HepG2 (cell line): ENCODE results near the gene EEF1AKMT3. TPM values are rescaled to one million over a fixed set of nuclear protein-coding genes. Genes with fewer than 3 reads are reported as not detected.

Experiments used
- CREM ChIP-seq, 2 experiments: sonication (generic) in 1 of 2; formaldehyde crosslinking in 1 of 2; IDR thresholded peaks; 2 replicates each; pipeline versions ENCODE4 v1.4.0 to v1.6.1; 2016 to 2020; ENCODE audit warnings: antibody characterized with exemption in 1 of 2, mild to moderate bottlenecking in 1 of 2, missing genetic modification reagents in 1 of 2
- DNMT1 ChIP-seq: sonication (generic); formaldehyde crosslinking; IDR thresholded peaks from 2 replicates; pipeline ENCODE4 v1.5.1; 2020; ENCODE audit warnings: mild to moderate bottlenecking, missing genetic modification reagents
- KDM5A ChIP-seq: fragments of 200-600 bp; sonication (generic); IDR thresholded peaks from 2 replicates; pipeline ENCODE4 v1.7.0; 2018; ENCODE audit warnings: antibody characterized with exemption, mild to moderate bottlenecking, low read length, borderline replicate concordance
- MEF2D ChIP-seq: sonication (generic); formaldehyde crosslinking; IDR thresholded peaks from 2 replicates; pipeline ENCODE4 v1.5.1; 2020; ENCODE audit warnings: mild to moderate bottlenecking, missing genetic modification reagents
- RBM39 ChIP-seq: fragments of 200-400 bp; formaldehyde crosslinking; IDR thresholded peaks from one replicate; pipeline ENCODE4 v1.6.1; 2018; ENCODE audit warnings: antibody characterized with exemption, mild to moderate bottlenecking, low read depth, low read length; ENCODE audit not compliant: poor library complexity, severe bottlenecking
- SNRNP70 ChIP-seq: fragments of 200-400 bp; formaldehyde crosslinking; IDR thresholded peaks from 2 replicates; pipeline ENCODE4 v1.6.1; 2017; ENCODE audit warnings: mild to moderate bottlenecking, low read depth, low read length, moderate library complexity
- TCF12 ChIP-seq, 2 experiments: fragments of 450-650 bp in 1 of 2; sonication (generic) in 1 of 2; formaldehyde crosslinking in 1 of 2; IDR thresholded peaks; 2 replicates each; pipeline versions ENCODE4 v1.6.1 to v1.8.0; 2017 to 2022; ENCODE audit warnings: antibody characterized with exemption in 1 of 2, mild to moderate bottlenecking in 1 of 2, missing genetic modification reagents in 1 of 2, moderate library complexity in 1 of 2
- ZNF224 ChIP-seq: sonication (generic); formaldehyde crosslinking; IDR thresholded peaks from 2 replicates; pipeline ENCODE4 v1.5.0; 2020; ENCODE audit warnings: mild to moderate bottlenecking, missing genetic modification reagents
- ZNF484 ChIP-seq: sonication (generic); formaldehyde crosslinking; IDR thresholded peaks from 2 replicates; pipeline ENCODE4 v1.5.1; 2020; ENCODE audit warnings: mild to moderate bottlenecking, low read depth, missing genetic modification reagents, borderline replicate concordance
- ZNF652 ChIP-seq: IDR thresholded peaks from 2 replicates; pipeline ENCODE4 v1.6.1; 2016; ENCODE audit warnings: low read depth, borderline replicate concordance
- ZNF879 ChIP-seq: sonication (generic); formaldehyde crosslinking; IDR thresholded peaks from 2 replicates; pipeline ENCODE4 v1.8.1; 2023; ENCODE audit warnings: missing genetic modification reagents
- polyA plus RNA-seq, 8 experiments: library from polyadenylated mRNA; depleted of rRNA in 3 of 8; stranded (reverse) in 7 of 8; unstranded in 1 of 8; fragments of >200 nt; fragmentation: Illumina TruSeq in 4 of 8; extraction: Trizol in 4 of 8; gene quantifications; 2 replicates each; pipeline versions ENCODE4 v1.2.1 to v1.2.3, GENCODE V29; 2011 to 2016; ENCODE audit warnings: low read depth in 4 of 8, missing spikeins in 1 of 8, mixed read lengths in 1 of 8; ENCODE audit not compliant: insufficient read depth in 1 of 8
- total RNA-seq, 5 experiments: library from RNA; depleted of rRNA; stranded (reverse); fragments of >200 nt; fragmentation: Illumina TruSeq; extraction: Trizol; gene quantifications; 2 replicates each; pipeline ENCODE4 v1.2.3, GENCODE V29; 2016; ENCODE audit warnings: low read depth in 1 of 5
- TF ChIP-seq, protein P1 (sequence below): sonication (generic); formaldehyde crosslinking; IDR thresholded peaks from 2 replicates; pipeline ENCODE4 v1.5.0; 2020; ENCODE audit warnings: missing genetic modification reagents
- TF ChIP-seq, protein P2 (sequence below): sonication (generic); formaldehyde crosslinking; IDR thresholded peaks from 2 replicates; pipeline ENCODE4 v1.8.0; 2022; ENCODE audit warnings: mild to moderate bottlenecking, missing genetic modification reagents, moderate library complexity
- TF ChIP-seq, protein P3 (sequence below), 2 experiments: fragments of 450-650 bp in 1 of 2; sonication (generic) in 1 of 2; formaldehyde crosslinking in 1 of 2; IDR thresholded peaks; 2 replicates each; pipeline versions ENCODE4 v1.6.1 to v1.8.0; 2016 to 2022; ENCODE audit warnings: antibody characterized with exemption in 1 of 2, mild to moderate bottlenecking in 1 of 2, missing genetic modification reagents in 1 of 2

EEF1AKMT3 gene
- total and polyA plus RNA-seq, 2 of the 13 experiments (the other 11 are each of a cell fraction or from before 2014, with no cell fraction given) = 4.7 to 11.4 TPM

DNA sequence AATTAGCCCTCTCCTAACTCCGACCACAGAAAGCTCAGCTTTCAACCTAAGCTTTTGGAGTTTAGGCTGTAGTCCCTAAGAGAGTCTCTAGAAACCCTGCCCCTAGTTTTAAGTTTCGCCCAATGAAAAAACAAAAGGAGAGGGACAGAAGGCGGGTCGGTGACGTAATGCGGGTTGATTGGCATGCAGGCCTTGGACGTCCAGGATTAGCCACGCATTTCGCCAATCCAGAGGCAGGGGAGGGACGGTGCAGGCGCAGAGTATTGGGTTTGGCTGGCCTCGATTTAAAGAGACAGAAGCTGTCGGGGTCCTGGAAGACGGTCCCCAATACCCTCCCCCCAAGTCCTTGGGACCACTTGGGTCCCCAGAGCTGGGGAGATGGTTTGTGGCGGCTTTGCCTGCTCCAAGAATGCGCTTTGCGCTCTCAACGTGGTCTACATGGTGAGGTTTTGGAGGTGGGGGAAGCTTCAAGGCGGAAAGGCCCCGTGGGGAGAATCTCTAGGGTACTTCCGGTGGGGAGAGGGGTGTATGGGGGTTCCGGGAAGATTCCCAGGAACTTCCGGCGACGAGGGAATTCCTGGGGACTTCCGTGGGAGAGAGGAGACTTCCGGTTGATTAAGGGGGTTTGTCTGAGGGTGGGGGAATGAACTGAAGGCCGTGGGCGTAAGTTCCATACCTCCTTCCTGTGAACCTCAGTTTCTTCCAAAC lies 27.5 kb upstream of the EEF1AKMT3 start, which contains the start of gene TSPAN31 (continued):
- no peak for TF ChIP-seq TCF12 (IDR thresholded peaks at IDR 0.05)
- TF ChIP-seq TCF12 (CRISPR knock-in tag; IDR thresholded peaks at IDR 0.05) = no peak
- no peak for TF ChIP-seq RBM39
- TF ChIP-seq, protein P1, sequence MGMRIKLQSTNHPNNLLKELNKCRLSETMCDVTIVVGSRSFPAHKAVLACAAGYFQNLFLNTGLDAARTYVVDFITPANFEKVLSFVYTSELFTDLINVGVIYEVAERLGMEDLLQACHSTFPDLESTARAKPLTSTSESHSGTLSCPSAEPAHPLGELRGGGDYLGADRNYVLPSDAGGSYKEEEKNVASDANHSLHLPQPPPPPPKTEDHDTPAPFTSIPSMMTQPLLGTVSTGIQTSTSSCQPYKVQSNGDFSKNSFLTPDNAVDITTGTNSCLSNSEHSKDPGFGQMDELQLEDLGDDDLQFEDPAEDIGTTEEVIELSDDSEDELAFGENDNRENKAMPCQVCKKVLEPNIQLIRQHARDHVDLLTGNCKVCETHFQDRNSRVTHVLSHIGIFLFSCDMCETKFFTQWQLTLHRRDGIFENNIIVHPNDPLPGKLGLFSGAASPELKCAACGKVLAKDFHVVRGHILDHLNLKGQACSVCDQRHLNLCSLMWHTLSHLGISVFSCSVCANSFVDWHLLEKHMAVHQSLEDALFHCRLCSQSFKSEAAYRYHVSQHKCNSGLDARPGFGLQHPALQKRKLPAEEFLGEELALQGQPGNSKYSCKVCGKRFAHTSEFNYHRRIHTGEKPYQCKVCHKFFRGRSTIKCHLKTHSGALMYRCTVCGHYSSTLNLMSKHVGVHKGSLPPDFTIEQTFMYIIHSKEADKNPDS (CRISPR knock-in tag) = no peak
- TF ChIP-seq ZNF484 (CRISPR knock-in tag) = no peak
- no peak for TF ChIP-seq MEF2D
- TF ChIP-seq, protein P2, sequence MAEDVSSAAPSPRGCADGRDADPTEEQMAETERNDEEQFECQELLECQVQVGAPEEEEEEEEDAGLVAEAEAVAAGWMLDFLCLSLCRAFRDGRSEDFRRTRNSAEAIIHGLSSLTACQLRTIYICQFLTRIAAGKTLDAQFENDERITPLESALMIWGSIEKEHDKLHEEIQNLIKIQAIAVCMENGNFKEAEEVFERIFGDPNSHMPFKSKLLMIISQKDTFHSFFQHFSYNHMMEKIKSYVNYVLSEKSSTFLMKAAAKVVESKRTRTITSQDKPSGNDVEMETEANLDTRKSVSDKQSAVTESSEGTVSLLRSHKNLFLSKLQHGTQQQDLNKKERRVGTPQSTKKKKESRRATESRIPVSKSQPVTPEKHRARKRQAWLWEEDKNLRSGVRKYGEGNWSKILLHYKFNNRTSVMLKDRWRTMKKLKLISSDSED (CRISPR knock-in tag) = no peak
- no peak for TF ChIP-seq SNRNP70
- TF ChIP-seq ZNF652 (CRISPR knock-in tag) = no peak
- TF ChIP-seq KDM5A = peak; percentile 62; the same call in 1 of the 2 replicates
- peak; percentile 96 for TF ChIP-seq CREM (IDR thresholded peaks at IDR 0.05)
- TF ChIP-seq CREM (CRISPR knock-in tag; IDR thresholded peaks at IDR 0.05) = no peak; the same call in 1 of the 2 replicates
- TF ChIP-seq ZNF879 = no peak
- TF ChIP-seq, protein P3, sequence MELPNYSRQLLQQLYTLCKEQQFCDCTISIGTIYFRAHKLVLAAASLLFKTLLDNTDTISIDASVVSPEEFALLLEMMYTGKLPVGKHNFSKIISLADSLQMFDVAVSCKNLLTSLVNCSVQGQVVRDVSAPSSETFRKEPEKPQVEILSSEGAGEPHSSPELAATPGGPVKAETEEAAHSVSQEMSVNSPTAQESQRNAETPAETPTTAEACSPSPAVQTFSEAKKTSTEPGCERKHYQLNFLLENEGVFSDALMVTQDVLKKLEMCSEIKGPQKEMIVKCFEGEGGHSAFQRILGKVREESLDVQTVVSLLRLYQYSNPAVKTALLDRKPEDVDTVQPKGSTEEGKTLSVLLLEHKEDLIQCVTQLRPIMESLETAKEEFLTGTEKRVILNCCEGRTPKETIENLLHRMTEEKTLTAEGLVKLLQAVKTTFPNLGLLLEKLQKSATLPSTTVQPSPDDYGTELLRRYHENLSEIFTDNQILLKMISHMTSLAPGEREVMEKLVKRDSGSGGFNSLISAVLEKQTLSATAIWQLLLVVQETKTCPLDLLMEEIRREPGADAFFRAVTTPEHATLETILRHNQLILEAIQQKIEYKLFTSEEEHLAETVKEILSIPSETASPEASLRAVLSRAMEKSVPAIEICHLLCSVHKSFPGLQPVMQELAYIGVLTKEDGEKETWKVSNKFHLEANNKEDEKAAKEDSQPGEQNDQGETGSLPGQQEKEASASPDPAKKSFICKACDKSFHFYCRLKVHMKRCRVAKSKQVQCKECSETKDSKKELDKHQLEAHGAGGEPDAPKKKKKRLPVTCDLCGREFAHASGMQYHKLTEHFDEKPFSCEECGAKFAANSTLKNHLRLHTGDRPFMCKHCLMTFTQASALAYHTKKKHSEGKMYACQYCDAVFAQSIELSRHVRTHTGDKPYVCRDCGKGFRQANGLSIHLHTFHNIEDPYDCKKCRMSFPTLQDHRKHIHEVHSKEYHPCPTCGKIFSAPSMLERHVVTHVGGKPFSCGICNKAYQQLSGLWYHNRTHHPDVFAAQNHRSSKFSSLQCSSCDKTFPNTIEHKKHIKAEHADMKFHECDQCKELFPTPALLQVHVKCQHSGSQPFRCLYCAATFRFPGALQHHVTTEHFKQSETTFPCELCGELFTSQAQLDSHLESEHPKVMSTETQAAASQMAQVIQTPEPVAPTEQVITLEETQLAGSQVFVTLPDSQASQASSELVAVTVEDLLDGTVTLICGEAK (IDR thresholded peaks at IDR 0.05) = peak; percentile 41
- TF ChIP-seq, protein P3 (CRISPR knock-in tag; IDR thresholded peaks at IDR 0.05) = no peak
- TF ChIP-seq DNMT1 (CRISPR knock-in tag) = no peak
- 0 out of 2 replicates have a peak, but pooled peaks have one; percentile 69 for TF ChIP-seq ZNF224
